Activated CD4-positive, alpha-beta T cell treated with anti-CD3 and anti-CD28 coated beads, Interleukin-10, Interleukin-2, amounts not matched to agents 100 ng/mL and 50 ng/mL, durations not matched to agents 16 hours and 8 hours (primary cell): ENCODE data around the gene GLT1D1.

Source experiments
- DNase-seq: peaks from one replicate; pipeline ENCODE4 v3.0.0-alpha.2; 2020

Gene GLT1D1

DNA sequence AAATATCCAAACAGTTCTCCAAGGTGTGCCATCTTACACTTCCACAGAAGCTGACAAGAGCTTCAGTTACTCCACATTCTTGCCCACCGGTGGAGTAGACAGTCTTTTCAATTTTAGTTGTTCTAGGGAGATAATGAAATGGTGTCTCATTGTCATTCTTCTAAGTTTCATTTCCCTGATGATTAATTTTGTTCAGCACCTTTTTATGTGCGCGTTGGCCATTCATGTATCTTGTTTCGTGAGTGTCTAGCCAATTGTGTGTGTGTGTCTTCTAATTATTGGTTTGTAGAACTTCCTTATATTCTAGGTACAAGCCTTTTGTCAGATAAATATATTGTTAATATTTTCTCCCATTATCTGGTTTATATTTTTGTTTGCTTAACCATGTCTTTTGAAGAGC is 63.1 kb downstream of the GLT1D1 start:
- peak; percentile 17 for DNase-seq

DNA sequence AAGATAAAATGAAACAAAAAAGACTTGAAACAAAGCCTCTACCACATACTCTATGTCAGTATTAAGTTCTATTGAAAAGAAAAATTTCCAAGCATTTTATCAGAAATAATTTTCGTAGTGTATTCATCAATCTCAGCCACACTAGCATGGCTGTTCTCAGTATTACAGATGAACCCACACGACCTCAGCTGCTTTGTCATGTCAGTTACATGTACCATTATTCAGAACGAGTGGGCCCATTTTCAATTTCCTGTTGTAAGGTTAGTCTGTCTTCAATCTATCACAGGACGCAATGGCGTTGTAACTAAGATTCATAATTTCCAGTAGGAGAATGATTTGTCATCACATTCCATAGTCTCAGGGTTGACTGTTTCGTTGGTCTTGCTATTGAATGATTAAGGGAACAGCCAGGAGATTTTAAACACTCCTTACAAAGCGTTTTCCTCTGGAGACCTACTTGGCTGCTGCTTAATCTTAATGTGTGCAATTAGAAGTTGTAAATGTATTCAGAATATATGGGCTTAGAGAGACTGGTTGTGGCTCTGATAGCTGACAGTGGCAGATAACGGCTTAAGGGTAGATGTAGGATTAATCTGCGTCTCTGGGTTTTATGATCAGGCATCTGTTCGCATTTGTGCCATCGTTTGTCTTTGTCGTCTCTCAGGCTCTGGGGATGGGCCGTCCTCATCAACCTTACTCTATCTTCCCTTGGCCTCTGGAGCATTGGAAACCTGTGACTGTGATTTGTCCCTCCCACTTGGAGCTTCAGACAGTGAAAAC is 65.4 kb downstream of the GLT1D1 start:
- no peak for DNase-seq

DNA sequence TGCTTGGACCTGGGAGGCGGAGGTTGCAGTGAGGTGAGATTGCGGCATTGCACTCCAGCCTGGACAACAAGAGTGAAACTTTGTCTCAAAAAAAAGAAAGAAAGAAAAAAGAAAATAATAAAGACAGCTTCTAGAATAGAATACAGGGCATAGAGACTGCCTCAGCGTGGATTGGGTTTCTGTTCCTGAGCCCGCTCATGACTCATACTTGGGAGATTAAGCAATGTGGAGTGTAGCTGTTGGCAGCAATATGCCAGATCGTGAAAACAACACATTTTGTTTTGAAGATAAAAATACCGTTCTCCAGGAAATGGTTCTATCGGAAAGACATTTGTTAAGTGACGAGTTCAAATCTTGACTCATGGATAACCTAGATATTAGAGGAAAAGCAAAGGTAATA is 67.2 kb downstream of the GLT1D1 start:
- no peak for DNase-seq

DNA sequence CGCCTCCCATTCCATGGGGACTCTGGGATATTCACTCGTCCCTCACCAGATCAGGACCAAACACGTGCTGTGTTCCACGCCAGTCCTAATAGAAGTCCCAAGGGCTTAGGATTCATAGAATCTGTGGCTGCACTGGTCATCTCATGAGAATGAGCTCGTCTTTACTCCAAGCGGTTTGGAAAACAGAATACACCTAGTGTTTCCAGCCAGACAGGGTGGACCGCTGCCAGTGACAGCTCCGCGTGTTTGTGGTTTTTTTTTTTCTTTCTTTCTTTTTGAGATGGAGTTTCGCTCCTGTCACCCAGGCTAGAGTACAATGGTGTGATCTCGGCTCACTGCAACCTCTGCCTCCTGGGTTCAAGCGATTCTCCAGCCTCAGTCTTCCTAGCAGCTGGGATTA is 75.1 kb downstream of the GLT1D1 start:
- DNase-seq: no peak

DNA sequence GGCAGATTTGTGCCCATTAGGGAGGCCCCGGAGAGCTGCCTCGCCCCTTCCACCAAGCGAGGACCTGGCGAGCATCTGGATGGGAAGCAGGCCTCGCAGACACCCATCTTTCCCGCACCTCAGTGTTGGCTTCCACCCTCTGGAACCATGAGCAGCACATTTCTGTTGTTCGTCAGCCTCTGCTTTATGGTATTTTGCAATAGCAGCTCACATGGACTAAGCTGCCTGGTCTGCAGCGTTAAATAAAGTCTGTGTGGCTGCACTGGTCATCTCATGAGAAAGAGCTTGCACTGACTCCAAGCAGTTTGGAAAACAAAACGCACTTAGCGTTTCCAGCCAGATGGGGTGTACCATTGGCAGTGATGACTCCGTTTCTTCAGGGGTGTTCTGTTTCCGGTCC is 75.8 kb downstream of the GLT1D1 start:
- no peak for DNase-seq

DNA sequence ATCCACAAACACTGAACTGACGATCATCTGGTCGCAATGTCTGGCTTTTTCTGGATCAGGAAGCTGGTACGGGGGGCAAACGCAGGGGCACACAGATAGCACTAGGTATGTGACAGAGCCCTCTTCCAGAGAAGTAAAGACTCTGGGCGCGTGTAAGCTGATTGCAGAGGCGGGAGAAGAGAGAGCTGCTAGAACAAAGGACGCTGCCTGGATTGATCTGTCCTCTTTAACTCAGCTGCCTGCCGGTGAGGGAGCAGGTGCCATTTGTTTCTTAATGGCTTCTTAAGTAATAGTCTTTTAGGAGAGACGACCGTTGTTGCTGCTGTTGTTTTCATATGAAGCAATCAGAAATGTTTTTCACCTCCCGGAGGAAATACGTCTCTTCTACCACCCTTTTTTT is 77.3 kb downstream of the GLT1D1 start:
- no peak for DNase-seq

DNA sequence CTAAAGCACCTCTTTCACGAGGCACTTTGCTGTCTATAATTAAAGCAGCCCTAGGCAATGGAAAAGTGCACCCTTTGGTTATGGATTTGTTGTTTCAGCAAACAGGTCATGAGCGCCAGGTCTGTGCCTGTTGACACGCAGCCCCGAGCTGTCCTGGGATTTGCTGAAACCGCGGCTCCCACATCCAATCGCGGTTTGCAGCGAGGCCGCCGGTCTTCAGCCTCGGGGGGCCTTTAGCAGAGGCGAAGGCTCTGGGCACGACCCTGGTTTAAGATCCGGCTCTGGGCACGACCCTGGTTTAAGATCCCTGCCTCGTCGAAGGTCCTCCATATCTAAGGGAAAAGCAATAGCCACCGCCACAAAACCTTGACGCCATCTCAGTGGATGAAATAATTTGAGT is 79.2 kb downstream of the GLT1D1 start:
- no peak for DNase-seq

DNA sequence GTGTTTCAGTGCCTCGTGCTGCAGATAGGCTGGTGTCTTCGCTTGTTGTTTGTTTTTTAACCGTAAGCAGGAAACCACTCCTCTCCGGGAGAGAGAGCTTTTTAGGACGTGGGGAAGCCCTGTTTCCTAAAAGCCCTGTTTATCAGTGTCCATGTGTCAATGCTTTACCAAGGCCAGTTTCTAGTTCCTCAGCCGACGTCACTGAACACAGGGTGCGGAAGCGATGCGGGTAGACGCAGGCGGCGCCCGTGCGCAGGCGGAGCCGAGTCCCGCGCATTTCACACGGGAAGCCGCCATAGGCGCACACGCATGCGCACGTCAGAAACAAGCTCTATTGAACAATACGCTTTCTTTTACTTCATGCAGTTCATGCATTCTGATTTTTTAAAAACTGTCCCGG is 79.8 kb downstream of the GLT1D1 start:
- DNase-seq: no peak

DNA sequence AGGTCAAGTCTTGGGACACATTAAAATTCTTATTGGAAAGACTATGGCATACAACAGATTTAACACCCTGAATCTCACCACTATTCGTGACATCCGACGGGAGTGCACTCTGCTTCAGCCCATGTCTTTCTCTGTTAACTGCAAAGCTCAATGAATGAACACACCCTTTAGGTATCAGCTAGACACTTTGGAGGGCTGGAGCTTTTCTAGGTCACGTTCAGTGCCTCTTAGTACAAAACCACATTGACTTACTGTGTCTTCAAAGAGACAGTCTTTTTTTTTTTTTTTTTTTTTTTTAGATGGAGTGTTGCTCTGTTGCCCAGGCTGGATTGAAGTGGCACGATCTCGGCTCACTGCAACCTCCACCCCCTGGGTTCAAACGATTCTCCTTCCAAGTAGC is 80.6 kb downstream of the GLT1D1 start:
- no peak for DNase-seq

DNA sequence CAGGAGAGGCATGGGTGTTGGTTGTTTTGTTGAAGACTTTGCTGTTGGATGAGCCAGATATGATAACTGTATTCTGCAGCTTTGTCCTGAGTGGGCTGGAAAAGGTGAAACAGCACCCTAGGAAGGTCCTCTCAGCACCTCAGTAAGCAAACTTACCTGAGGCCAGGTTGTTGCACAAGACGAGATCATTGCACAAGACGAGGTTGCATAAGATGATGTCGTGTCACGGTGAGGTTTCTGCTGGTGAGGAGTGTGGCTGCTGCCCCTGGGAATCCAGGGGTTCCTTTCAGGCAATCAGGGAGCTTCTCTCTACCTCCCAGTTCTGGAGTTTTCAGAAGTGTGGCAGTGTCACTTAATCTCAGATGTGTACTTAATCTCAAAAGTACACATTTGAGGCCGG is 85.6 kb downstream of the GLT1D1 start:
- no peak for DNase-seq

DNA sequence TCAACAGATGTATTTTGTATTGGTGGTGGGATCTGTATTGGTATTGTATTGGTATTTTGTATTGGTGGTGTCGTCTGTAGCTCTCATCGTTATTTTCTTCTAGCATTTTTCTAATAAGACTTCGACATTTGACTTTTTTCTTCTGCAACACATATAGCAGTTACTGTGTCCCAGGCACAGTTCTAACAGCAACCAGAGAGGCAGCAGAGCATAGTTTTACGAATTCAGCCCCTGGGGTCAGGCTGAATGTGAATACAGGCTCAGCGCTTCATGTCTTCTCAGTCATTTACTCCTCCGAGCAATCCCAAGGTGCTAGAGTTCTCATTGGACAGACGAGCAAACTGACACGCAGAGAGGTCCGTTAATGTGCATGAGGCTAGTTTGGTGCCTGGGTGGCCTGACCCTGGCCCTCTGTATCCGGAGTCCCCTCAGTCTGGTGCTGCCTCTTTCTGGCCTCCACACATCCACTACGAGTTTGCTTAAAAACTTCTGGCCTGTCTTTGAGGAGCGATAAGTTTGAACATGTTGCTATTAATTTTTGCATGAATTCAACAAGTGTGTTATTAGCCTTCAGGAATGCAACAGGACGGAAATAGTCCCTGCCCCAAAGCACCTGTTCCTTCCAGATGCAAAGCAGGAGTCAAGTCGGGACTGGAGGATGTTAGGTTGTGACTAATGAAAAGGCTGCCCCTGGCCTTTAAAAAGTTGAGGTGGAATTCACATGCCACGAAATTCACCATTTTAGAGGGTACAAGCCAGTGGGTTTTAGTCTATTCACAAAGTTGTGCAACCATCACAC is 87.0 kb downstream of the GLT1D1 start:
- DNase-seq: no peak

DNA sequence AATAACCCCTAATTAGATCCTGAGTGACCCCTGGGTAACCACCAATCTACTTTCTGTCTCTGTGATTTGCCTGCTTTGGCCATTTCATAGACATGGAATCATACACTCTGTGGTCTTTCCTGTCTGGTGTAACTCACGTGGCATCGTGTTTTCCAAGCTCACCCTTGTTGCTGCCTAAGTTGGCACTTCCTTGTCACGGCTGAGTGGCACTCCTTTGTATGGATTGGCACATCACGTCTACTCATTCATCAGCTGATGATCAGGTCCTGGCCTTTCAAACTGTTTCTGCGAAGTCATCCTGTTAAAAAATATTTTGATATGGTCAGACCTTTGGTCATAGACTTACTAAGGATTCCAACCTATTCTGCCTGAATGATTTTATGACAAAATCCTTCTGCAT is 87.7 kb downstream of the GLT1D1 start:
- no peak for DNase-seq

DNA sequence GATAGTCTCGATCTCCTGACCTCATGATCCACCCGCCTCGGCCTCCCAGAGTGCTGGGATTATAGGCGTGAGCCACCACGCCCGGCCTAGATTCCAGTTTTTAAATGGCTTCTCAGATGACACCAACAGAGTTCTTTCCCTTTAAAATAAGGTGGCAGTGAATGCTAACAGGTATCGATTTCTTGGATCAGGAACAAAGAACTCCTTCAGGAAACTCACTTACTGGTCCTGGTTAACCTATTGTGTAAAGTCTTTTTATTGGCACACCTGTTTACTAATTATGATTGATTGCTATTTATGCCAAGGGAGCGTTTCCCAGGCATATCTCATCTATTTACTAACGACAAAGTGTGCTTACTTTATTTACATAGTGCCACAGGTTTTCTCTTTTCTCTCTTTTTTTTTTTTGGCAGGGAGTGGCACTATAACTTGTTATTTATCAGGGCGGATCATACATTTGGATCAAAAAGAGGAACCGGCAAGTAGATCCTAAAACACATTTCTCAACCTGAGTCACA is 89.7 kb downstream of the GLT1D1 start:
- DNase-seq: no peak

DNA sequence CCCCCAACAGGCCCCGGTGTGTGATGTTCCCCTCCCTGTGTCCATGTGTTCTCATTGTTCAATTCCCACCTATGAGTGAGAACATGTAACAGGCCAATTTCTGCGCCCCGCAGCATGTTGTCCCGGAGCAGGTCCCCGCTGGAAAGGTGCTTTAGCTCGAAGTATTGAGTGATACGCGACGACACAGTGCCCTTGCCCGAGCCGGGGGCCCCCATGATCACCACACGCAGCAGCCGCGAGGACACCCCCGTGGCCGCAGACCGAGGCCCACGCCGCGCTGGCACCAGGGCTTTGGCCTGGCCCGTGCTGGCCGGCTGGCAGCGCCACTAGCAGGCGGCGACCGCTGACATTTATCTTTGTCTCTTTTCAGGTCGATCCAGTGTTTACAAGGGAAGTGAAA is 91.7 kb downstream of the GLT1D1 start:
- no peak for DNase-seq

DNA sequence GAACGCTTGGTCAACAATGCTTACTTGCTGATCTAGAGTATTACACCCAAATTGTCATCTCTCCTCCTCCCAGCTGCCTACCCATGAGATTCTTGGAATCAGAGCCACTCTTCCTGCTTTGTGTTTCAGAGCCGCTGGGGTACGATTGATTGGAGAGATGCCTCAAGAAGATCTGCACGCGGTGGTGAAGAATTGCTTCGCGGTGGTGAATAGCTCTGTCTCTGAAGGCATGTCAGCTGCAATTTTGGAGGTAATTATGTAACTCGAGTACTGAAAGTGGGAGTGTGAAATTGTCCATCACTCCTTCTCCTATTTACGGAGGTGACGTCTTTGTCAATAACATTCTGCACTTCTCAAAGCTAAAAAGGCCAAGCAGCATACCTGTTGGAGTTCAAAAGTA is 93.9 kb downstream of the GLT1D1 start:
- DNase-seq: no peak

DNA sequence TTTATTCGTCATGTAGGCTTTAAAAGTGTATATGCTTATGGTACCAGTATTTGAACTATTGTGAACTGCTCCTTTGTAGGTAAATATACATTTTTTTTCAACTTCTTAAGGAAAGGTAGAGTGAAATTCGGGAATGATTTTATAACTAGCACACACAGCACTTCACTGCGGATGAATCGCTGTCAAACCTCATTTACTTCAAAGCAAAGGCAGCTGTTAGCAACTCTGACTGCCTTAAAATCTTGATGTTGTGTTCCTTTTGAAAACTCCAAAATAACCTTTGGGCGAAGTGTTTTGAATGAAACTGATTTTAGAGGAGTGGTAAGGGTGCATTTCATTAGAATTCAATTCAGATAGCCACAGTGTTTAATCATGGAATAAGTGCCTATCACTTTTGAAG is 95.8 kb downstream of the GLT1D1 start:
- no peak for DNase-seq

DNA sequence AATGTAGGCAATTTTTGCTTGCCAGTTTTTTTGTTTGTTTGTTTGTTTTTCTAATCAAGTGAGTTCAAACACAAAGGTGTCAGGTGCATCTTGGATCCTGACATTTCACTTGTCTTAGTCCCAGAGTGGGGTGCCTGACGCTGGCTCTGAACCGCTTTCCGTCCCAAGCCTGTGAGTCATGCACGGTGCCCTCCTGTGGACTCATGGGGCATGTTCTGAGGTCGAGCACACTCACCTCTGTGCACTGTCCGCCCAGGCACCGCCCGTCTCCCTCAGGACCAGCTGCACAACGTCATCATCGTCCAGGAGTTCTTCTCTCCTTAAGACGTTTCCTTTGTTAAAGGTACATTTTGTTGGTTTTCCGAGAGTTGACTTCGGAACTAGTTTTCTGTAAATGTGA is 98.2 kb downstream of the GLT1D1 start:
- no peak for DNase-seq

DNA sequence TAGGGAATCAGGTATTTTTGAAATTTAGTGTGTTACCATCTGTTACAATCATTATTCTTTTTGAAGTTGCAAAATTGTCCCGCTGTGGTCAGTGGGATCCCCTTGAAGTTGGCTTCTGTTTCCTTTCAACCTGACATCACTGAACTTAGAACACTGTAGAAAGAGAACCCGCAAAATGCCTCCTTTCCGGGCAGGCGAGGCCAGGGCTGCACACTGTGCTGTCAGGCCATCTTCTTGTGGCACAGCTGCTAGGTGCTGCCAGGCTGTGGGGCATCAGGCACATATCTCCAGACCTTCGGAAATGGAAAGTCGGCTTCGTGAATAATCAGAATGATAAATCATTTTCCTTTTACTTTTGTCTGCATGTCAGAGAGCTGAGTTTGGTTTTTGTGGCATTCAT is 103.5 kb downstream of the GLT1D1 start:
- DNase-seq: no peak

DNA sequence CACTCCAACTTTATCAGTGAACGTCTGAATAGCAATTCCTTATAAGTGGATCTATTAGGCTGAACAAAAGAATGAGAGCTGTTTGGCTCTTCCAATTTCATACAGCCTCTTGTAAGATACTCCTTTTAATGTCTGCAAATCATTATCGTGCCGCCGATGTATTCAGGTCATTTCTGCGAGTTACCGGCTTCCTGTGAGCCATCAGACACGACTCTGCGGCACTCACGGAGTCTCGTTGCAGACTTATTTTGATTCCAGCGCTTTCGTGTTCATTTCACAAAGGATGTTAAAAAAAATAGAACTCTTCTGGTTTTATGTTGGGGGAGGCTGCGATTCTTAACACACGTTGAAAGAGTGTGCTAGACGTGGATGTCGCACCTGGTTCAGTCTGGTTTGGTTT is 106.6 kb downstream of the GLT1D1 start:
- DNase-seq: no peak

DNA sequence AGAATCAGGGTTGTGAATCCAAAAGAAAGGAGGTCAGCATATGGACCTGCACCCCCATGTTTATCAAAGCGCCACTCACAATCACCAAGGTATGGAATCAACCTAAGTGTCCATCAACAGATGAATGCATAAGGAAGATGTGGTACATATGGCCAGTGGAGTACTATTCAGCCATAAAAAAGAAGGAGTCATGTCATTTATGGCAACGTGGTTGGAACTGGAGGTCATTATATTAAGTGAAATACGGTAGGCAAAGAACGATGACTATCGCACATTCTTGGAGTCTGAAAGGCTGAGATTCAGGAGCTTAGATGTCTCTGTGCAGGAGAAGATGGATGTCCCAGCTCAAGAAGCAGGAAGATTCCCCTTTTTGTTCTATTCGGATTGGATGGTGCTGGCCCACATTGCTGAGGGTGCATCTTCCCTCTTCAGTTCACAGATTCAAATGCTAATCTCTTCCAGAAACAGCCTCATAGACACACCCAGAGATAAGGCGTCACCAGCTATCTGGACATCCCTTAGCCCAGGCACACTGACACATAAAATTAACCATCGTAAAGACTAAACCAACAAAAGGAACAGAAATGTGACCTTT is 108.1 kb downstream of the GLT1D1 start:
- DNase-seq: no peak

DNA sequence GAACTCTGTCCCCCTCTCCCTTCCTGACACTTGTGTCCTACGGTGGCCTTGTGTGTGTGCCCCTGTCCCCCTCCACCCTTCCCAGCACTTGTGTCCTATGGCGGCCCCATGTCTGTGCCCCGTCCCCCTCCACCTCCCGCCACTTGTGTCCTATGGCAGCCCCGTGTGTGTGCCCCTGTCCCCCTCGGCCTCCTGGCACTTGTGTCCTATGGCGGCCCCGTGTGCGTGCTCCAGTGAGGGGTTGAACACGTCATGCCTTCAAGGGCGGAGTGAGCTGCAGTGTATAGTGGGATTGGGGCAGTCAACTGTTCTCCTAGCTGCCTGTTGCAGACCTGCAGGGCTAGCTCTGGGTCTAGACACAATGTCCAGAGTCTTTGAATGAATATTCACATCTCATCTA is 108.7 kb downstream of the GLT1D1 start:
- no peak for DNase-seq

DNA sequence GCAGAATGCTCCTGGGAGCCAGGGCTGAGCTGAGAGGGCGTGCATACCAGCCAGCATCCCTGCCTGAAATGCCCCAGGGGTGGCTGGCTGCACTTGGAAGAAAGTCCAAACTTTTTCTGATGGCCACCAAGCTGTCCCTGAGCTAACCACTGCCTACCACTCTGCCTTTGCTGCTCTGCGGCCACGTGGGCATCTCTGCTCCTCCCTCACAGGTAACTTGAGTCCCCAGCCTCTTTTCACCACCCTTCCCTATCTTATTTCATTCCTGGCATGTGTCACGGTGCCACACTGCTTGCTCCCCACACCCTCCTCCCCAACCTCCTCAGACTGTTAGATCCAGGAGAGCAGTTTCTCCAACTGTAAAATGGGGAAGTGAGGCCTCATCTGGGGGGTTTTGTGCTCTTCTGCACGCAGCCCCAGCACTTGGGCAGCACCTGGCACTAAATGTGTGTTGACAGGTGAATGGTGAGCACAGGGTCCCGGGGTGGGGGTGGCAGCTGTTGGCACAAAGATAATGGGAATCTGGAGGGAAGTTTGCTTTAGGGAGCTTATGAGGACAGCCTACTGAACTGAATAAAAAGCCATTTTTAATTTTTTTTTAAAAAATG is 113.0 kb downstream of the GLT1D1 start:
- DNase-seq: no peak

DNA sequence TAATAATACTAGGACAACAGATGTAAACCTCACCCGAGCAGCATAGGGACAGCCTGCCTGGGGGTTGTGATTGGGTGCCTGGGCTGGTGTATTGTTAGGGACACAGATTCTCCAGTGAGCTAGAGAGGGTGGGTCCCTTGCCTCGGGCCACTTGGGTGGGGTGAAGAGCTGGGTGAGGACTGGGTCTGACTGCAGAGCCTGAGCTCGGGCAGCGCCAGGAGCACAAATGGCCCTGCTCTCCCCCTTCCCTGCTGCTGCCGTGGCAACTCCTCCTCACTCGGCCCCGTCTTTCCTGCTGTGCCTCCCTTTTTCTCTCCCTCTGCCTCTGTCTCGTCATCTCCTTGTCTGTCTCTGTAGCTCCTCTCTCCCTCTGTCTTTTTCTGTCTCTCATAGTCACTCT is 115.4 kb downstream of the GLT1D1 start:
- DNase-seq: no peak
